GM23338 (cell line): ENCODE results near the gene FPR1.

Experiments used
- CREB1 ChIP-seq: fragments of 250-450 bp; sonication (Bioruptor Pico); IDR thresholded peaks from 2 replicates; pipeline ENCODE4 v1.5.0; 2020; ENCODE audit warnings: low read depth, mild to moderate bottlenecking, moderate library complexity
- CTCF ChIP-seq, 2 experiments: fragments of 200-600 bp in 1 of 2; sonication (generic) in 1 of 2; conservative IDR thresholded peaks; 2 replicates each; pipeline versions ENCODE4 v1.5.1 to v1.6.1; 2016 to 2017; ENCODE audit warnings: antibody characterized with exemption in 2 of 2, low read depth in 2 of 2, mild to moderate bottlenecking in 2 of 2, moderate library complexity in 1 of 2
- ETS1 ChIP-seq: IDR thresholded peaks from 2 replicates; pipeline ENCODE4 v1.6.1; 2016; ENCODE audit warnings: antibody characterized with exemption
- EZH2 ChIP-seq: fragments of 200-600 bp; sonication (generic); IDR thresholded peaks from one replicate; pipeline ENCODE4 v1.8.0; 2017; ENCODE audit warnings: antibody characterized with exemption, mild to moderate bottlenecking, low read depth; ENCODE audit not compliant: unreplicated experiment
- EZH2phosphoT487 ChIP-seq: fragments of 200-600 bp; sonication (generic); IDR thresholded peaks from one replicate; pipeline ENCODE4 v1.8.1; 2018; ENCODE audit warnings: antibody characterized with exemption; ENCODE audit not compliant: unreplicated experiment
- JUNB ChIP-seq: IDR thresholded peaks from one replicate; pipeline ENCODE4 v1.6.1; 2016; ENCODE audit warnings: antibody characterized with exemption; ENCODE audit not compliant: unreplicated experiment
- NANOG ChIP-seq: IDR thresholded peaks from 2 replicates; pipeline ENCODE4 v1.6.1; 2016; ENCODE audit warnings: antibody characterized with exemption, borderline replicate concordance
- POLR2AphosphoS5 ChIP-seq: IDR thresholded peaks from 2 replicates; pipeline ENCODE4 v1.6.1; 2016; ENCODE audit warnings: antibody characterized with exemption, low read depth
- REST ChIP-seq: IDR thresholded peaks from one replicate; pipeline ENCODE4 v1.6.1; 2018; ENCODE audit warnings: antibody characterized with exemption; ENCODE audit not compliant: unreplicated experiment
- STAT1 ChIP-seq: IDR thresholded peaks from one replicate; pipeline ENCODE4 v1.6.1; 2016; ENCODE audit warnings: antibody characterized with exemption; ENCODE audit not compliant: unreplicated experiment
- ZNF331 ChIP-seq: fragments of 250-450 bp; sonication (Bioruptor Pico); IDR thresholded peaks from 2 replicates; pipeline ENCODE4 v1.5.0; 2020; ENCODE audit warnings: low read depth, mild to moderate bottlenecking, moderate library complexity
- ZNF462 ChIP-seq: fragments of 250-450 bp; sonication (Bioruptor Pico); IDR thresholded peaks from 2 replicates; pipeline ENCODE4 v1.5.0; 2020; ENCODE audit warnings: mild to moderate bottlenecking, moderate library complexity

GRCh38 chr19:51765086-51765485 is 13.4 kb upstream of the FPR1 start:
- TF ChIP-seq CTCF (conservative IDR thresholded peaks at IDR 0.05; ENCODE audit: low read depth in 2 of 2): no peak
- no peak for TF ChIP-seq EZH2phosphoT487
- TF ChIP-seq STAT1: no peak
- no peak for TF ChIP-seq POLR2AphosphoS5
- TF ChIP-seq EZH2: no peak
- no peak for TF ChIP-seq CREB1 (CRISPR knock-in tag)
- no peak for TF ChIP-seq ETS1
- TF ChIP-seq ZNF462 (CRISPR knock-in tag): no peak
- no peak for TF ChIP-seq REST
- TF ChIP-seq JUNB: no peak
- no peak for TF ChIP-seq ZNF331 (CRISPR knock-in tag)
- no peak for TF ChIP-seq NANOG
